H7 (cell line): ENCODE data around the gene KLHL29. TPM values are rescaled to one million over a fixed set of nuclear protein-coding genes. Genes with fewer than 3 reads are reported as not detected.

Source experiments
- DNase-seq: peaks from one replicate; pipeline ENCODE4 v3.0.0; 2012
- H3K27me3 ChIP-seq: 2 replicates; pipeline ENCODE4 v1.6.0; 2011; ENCODE audit warnings: mild to moderate bottlenecking, low read length; ENCODE audit not compliant: control insufficient read depth, insufficient read depth
- H3K36me3 ChIP-seq: replicated peaks from 2 replicates; pipeline ENCODE4 v1.5.1; 2011; ENCODE audit warnings: low read length; ENCODE audit not compliant: control insufficient read depth, insufficient read depth
- H3K4me3 ChIP-seq: 2 replicates; pipeline ENCODE4 v1.5.1; 2011; ENCODE audit warnings: low read depth, mild to moderate bottlenecking, control low read depth, low read length, moderate library complexity; ENCODE audit not compliant: insufficient read depth
- total RNA-seq: library from RNA; depleted of rRNA; stranded (reverse); fragments of >200 nt; shearing (Covaris generic); gene quantifications from 2 replicates; pipeline ENCODE4 v1.2.3, GENCODE V29; 2014

Gene KLHL29
- total RNA-seq, 1 experiment from 2014 or later: 6.2 TPM

- H3K4me3 ChIP-seq: no peak overlapping the region
- H3K36me3 ChIP-seq: no peaks in the 10 kb centered on the region
- DNase-seq: peak; percentile 28
- no peaks in the 10 kb centered on the region for H3K27me3 ChIP-seq
Measured at GRCh38 chr2:23592061-23592685, 207.2 kb downstream of the KLHL29 start.

GRCh38 chr2:23592898-23593751 lies 208.1 kb downstream of the KLHL29 start:
- Histone ChIP-seq H3K36me3 (no peaks in the 10 kb centered on the region), H3K4me3 (no peak overlapping the region), H3K27me3 (no peaks in the 10 kb centered on the region)
- DNase-seq: no peak

GRCh38 chr2:23593752-23594459 lies 208.9 kb downstream of the KLHL29 start:
- Histone ChIP-seq H3K27me3 (no peaks in the 10 kb centered on the region), H3K4me3 (no peak overlapping the region), H3K36me3 (no peaks in the 10 kb centered on the region)
- no peak for DNase-seq

- Histone ChIP-seq H3K27me3 (no peaks in the 10 kb centered on the region), H3K4me3 (no peak overlapping the region), H3K36me3 (no peaks in the 10 kb centered on the region)
- DNase-seq: no peak
Measured at GRCh38 chr2:23594460-23594825, 209.5 kb downstream of the KLHL29 start.

GRCh38 chr2:23595021-23595420 lies 210.0 kb downstream of the KLHL29 start:
- Histone ChIP-seq H3K27me3 (no peaks in the 10 kb centered on the region), H3K36me3 (no peaks in the 10 kb centered on the region), H3K4me3 (no peak overlapping the region)
- no peak for DNase-seq

- Histone ChIP-seq H3K36me3 (no peaks in the 10 kb centered on the region), H3K4me3 (no peak overlapping the region), H3K27me3 (no peaks in the 10 kb centered on the region)
- no peak for DNase-seq
Measured at GRCh38 chr2:23595601-23596251, 210.7 kb downstream of the KLHL29 start.

GRCh38 chr2:23596316-23596885 lies 211.4 kb downstream of the KLHL29 start:
- DNase-seq: no peak
- no peak overlapping the region for H3K4me3 ChIP-seq
- H3K36me3 ChIP-seq: no peaks in the 10 kb centered on the region
- H3K27me3 ChIP-seq: no peaks in the 10 kb centered on the region

- Histone ChIP-seq H3K36me3 (no peaks in the 10 kb centered on the region), H3K4me3 (no peak overlapping the region), H3K27me3 (no peaks in the 10 kb centered on the region)
- DNase-seq: no peak
Measured at GRCh38 chr2:23597687-23598086, 212.7 kb downstream of the KLHL29 start.

GRCh38 chr2:23599006-23599405 lies 214.0 kb downstream of the KLHL29 start:
- Histone ChIP-seq H3K36me3 (no peaks in the 10 kb centered on the region), H3K4me3 (no peak overlapping the region), H3K27me3 (no peaks in the 10 kb centered on the region)
- no peak for DNase-seq

GRCh38 chr2:23599667-23600066 lies 214.7 kb downstream of the KLHL29 start:
- Histone ChIP-seq H3K4me3 (no peak overlapping the region), H3K36me3 (no peaks in the 10 kb centered on the region), H3K27me3 (no peaks in the 10 kb centered on the region)
- DNase-seq: no peak

- no peak for DNase-seq
- Histone ChIP-seq H3K36me3 (no peaks in the 10 kb centered on the region), H3K4me3 (no peak overlapping the region), H3K27me3 (no peaks in the 10 kb centered on the region)
Measured at GRCh38 chr2:23600346-23600745, 215.4 kb downstream of the KLHL29 start.

GRCh38 chr2:23601301-23601965 lies 216.5 kb downstream of the KLHL29 start:
- Histone ChIP-seq H3K4me3 (no peak overlapping the region), H3K27me3 (no peaks in the 10 kb centered on the region), H3K36me3 (no peaks in the 10 kb centered on the region)
- no peak for DNase-seq

- Histone ChIP-seq H3K27me3 (no peaks in the 10 kb centered on the region), H3K36me3 (no peaks in the 10 kb centered on the region), H3K4me3 (no peak overlapping the region)
- no peak for DNase-seq
Measured at GRCh38 chr2:23602116-23602515, 217.1 kb downstream of the KLHL29 start.

GRCh38 chr2:23603156-23603555 lies 218.2 kb downstream of the KLHL29 start:
- Histone ChIP-seq H3K36me3 (no peaks in the 10 kb centered on the region), H3K27me3 (no peaks in the 10 kb centered on the region), H3K4me3 (no peak overlapping the region)
- no peak for DNase-seq
